Measurements from ENCODE around the gene ZNF48. TPM values are rescaled to one million over a fixed set of nuclear protein-coding genes. Genes with fewer than 3 reads are reported as not detected.

Gene ZNF48
- total RNA-seq, 1 experiment from 2014 or later, result 8.9 TPM

DNA sequence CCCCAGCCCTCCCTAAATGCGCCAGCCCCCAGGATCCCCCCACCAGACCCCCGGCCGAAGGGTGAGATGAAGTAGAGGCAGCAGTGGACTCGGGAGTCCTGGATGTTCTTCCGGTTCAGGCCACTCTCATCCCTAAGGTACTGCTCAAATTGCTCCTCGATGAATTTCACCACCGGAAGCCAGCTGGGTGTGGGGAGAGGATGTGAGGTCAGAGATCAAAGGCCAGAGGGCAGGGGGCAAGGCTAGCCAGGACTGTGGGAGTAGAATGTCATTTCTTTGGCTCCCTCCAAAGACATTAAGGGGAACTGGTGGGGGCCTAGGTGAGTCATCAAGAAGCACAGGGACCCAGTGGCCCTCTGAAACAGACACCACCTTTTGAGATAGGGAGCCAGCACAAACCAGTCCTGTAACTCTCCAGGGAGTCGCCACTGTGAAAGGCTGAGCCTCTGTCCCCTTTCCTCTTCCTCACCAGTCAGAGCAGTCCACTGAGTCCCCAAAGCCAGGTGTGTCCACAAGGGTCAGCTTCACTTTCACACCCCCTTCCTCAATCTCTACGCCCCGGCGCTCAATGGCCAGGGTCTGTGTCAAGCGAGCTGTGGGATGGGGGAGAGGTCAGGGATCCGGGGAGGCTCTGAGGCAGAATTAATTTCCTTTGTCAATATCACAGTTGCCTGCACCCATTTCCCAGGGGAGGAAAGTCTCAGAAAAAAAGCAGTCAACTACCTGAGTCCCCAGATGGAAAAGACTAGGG, 13.8 kb upstream of the ZNF48 start:
- POLR2A ChIA-PET (ENCODE audit: unreplicated experiment), result no interaction called here
- Histone ChIP-seq H3K9me3 (ENCODE audit: low read length) (no peaks in the 10 kb centered on the region), H3K27me3 (ENCODE audit: low read length) (no peaks in the 10 kb centered on the region), H3K9me2 (replicated peaks; ENCODE audit: low read length) (no peaks in the 10 kb centered on the region), H4K20me1 (ENCODE audit: low read length) (no peaks in the 10 kb centered on the region), H3K36me3 (ENCODE audit: low read depth, low read length) (no peaks in the 10 kb centered on the region), H3F3A (ENCODE audit: low read length, unreplicated experiment) (no peaks in the 10 kb centered on the region), H3K4me1 (ENCODE audit: insufficient read depth, low read length) (peaks cover 5% of the 10 kb centered on the region; the same call in 1 of the 2 replicates), H3K4me3 (ENCODE audit: low read length) (no peak overlapping the region), H3K4me2 (ENCODE audit: low read length) (no peak overlapping the region), H2AFZ (ENCODE audit: low read length) (no peak overlapping the region), H3K9ac (ENCODE audit: low read length) (no peak overlapping the region), H3K79me2 (ENCODE audit: low read length) (no peaks in the 10 kb centered on the region), H3K27ac (ENCODE audit: low read length) (no peak overlapping the region)
- no peak for TF ChIP-seq EZH2phosphoT487 (IDR thresholded peaks at IDR 0.05; ENCODE audit: borderline replicate concordance, low read length)
- TF ChIP-seq EZH2 (IDR thresholded peaks at IDR 0.05; ENCODE audit: low read length, unreplicated experiment), result no peak
- TF ChIP-seq, protein P1, sequence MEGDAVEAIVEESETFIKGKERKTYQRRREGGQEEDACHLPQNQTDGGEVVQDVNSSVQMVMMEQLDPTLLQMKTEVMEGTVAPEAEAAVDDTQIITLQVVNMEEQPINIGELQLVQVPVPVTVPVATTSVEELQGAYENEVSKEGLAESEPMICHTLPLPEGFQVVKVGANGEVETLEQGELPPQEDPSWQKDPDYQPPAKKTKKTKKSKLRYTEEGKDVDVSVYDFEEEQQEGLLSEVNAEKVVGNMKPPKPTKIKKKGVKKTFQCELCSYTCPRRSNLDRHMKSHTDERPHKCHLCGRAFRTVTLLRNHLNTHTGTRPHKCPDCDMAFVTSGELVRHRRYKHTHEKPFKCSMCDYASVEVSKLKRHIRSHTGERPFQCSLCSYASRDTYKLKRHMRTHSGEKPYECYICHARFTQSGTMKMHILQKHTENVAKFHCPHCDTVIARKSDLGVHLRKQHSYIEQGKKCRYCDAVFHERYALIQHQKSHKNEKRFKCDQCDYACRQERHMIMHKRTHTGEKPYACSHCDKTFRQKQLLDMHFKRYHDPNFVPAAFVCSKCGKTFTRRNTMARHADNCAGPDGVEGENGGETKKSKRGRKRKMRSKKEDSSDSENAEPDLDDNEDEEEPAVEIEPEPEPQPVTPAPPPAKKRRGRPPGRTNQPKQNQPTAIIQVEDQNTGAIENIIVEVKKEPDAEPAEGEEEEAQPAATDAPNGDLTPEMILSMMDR (conservative IDR thresholded peaks at IDR 0.05; ENCODE audit: low read depth, low read length), result no peak
- DNase-seq, result no peak
- intact Hi-C loops (cut with micrococcal nuclease), result no loop called here
- CTCF ChIA-PET, result no interaction called here
- BruUV-seq (replicated peaks), result no TSS peak
- ATAC-seq, result no peak

DNA sequence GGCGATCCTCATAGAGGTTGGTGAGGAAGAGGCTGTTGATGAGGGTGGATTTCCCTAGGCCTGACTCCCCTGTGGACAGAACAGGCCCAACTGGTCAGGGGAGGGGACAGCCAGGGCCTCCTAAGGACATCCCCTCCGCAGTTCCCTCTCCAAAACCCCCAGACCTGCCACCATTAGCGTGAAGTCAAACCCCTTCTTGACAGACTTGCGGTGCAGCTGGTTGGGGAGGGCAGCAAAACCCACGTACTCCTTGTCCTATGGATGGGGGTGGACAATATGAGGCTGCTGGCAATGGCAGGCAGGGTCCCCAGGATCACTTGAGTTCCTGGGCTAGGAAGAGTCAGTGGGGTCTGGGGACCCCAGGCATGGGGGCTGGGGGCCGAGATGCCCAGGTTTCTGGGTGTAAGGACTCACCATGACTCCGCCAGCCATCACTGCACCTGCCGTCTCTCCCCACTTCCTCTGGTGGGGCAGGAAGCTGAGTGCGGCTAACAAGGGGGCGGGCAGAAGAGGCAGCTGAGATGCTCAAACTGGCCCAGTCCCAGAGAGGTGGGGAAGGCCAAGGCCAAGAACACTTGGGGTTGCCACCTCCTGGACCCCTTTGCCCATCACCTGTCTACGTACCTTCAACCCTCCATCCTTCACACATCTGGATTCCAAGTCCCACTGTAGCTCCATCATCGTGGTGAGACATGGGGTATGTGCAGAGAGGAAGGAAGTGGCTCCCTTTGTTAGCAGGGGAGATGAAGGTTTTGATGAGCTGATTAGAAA, 12.9 kb upstream of the ZNF48 start, which contains the start of gene SEPTIN1:
Gene SEPTIN1, minus strand, starts transcription at position 451 of the 771 bp plus-strand sequence. Its CDS starts 19 bp downstream, at position 432.
- no TSS peak for BruUV-seq (replicated peaks)

More for the DNA sequence above, 12.9 kb upstream of the ZNF48 start, which contains the start of gene SEPTIN1:
- Histone ChIP-seq H2AFZ (ENCODE audit: low read length) (no peak within 1 kb of the TSS), H3K27ac (ENCODE audit: low read length) (no peak within 1 kb of the TSS), H3K4me2 (ENCODE audit: low read length) (no peak within 1 kb of the TSS), H3K27me3 (ENCODE audit: low read length) (no peaks in the 10 kb centered on the region), H3K9me3 (ENCODE audit: low read length) (no peaks in the 10 kb centered on the region), H3F3A (ENCODE audit: low read length, unreplicated experiment) (no peaks in the 10 kb centered on the region), H3K4me1 (ENCODE audit: insufficient read depth, low read length) (peaks cover 3% of the 10 kb centered on the region; the same call in 1 of the 2 replicates), H3K79me2 (ENCODE audit: low read length) (no peaks in the 10 kb centered on the region), H3K36me3 (ENCODE audit: low read depth, low read length) (no peaks in the 10 kb centered on the region), H3K9me2 (replicated peaks; ENCODE audit: low read length) (no peaks in the 10 kb centered on the region), H3K9ac (ENCODE audit: low read length) (no peak within 1 kb of the TSS), H4K20me1 (ENCODE audit: low read length) (no peaks in the 10 kb centered on the region), H3K4me3 (ENCODE audit: low read length) (no peak within 1 kb of the TSS)
- ATAC-seq (no peak), DNase-seq (no peak)
- intact Hi-C loops (cut with micrococcal nuclease), result no loop called here
- TF ChIP-seq EZH2phosphoT487 (IDR thresholded peaks at IDR 0.05; ENCODE audit: borderline replicate concordance, low read length), result no peak
- TF ChIP-seq EZH2 (IDR thresholded peaks at IDR 0.05; ENCODE audit: low read length, unreplicated experiment), result no peak
- TF ChIP-seq, protein P1 (conservative IDR thresholded peaks at IDR 0.05; ENCODE audit: low read depth, low read length), result no peak
- ChIA-PET POLR2A (ENCODE audit: unreplicated experiment) (no interaction called here), CTCF (no interaction called here)
